Skin epidermis (tissue), 12 donors: ENCODE data around the gene OR2T4.

Experiments used
- H3K27ac ChIP-seq, 21 experiments: fragments of 200-600 bp; sonication (generic) in 11 of 21; one replicate each; pipeline ENCODE4 v1.5.0; 2020; ENCODE audit warnings: mild to moderate bottlenecking in 3 of 21, inconsistent platforms in 2 of 21, moderate library complexity in 2 of 21
- H3K4me3 ChIP-seq, 7 experiments: fragments of 200-600 bp; sonication (generic) in 2 of 7; one replicate each; pipeline ENCODE4 v1.5.0; 2020; ENCODE audit warnings: inconsistent platforms in 2 of 7, mild to moderate bottlenecking in 2 of 7, moderate library complexity in 1 of 7

Gene OR2T4

GRCh38 chr1:248361121-248361715 lies at the start of gene OR2T4:
OR2T4 (plus strand) TSS chr1:248361665; CDS start chr1:248361665, 0 bp downstream.
- H3K4me3 ChIP-seq, result no peak within 1 kb of the TSS
- no peak within 1 kb of the TSS for H3K27ac ChIP-seq

- no peak overlapping the region for H3K27ac ChIP-seq
- H3K4me3 ChIP-seq, result no peak overlapping the region
These were observed 44.7 kb upstream of the OR2T4 start for GRCh38 chr1:248316796-248317195.

GRCh38 chr1:248324468-248324867 lies 37.0 kb upstream of the OR2T4 start, which contains the start of gene OR2M7:
OR2M7 (minus strand) TSS chr1:248324568; CDS start chr1:248324568, 0 bp downstream.
- H3K4me3 ChIP-seq, result no peak within 1 kb of the TSS

GRCh38 chr1:248343451-248343850 lies 18.0 kb upstream of the OR2T4 start:
- H3K27ac ChIP-seq, result no peak overlapping the region

More at GRCh38 chr1:248324468-248324867, 37.0 kb upstream of the OR2T4 start, which contains the start of gene OR2M7:
- no peak within 1 kb of the TSS for H3K27ac ChIP-seq

GRCh38 chr1:248348475-248348874 lies 13.0 kb upstream of the OR2T4 start, which contains the start of gene OR14C36:
OR14C36 (plus strand) TSS chr1:248348775; CDS start chr1:248348775, 0 bp downstream.
- Histone ChIP-seq H3K27ac (no peak within 1 kb of the TSS), H3K4me3 (no peak within 1 kb of the TSS)

More at GRCh38 chr1:248343451-248343850, 18.0 kb upstream of the OR2T4 start:
- no peak overlapping the region for H3K4me3 ChIP-seq

GRCh38 chr1:248359415-248359814 lies 2.0 kb upstream of the OR2T4 start:
- Histone ChIP-seq H3K27ac (no peak overlapping the region), H3K4me3 (no peak overlapping the region)

- no peak overlapping the region for H3K27ac ChIP-seq
These were observed 5.1 kb downstream of the OR2T4 start for GRCh38 chr1:248366609-248367008.

GRCh38 chr1:248372394-248372793 lies 10.9 kb downstream of the OR2T4 start:
- Histone ChIP-seq H3K27ac (no peak overlapping the region), H3K4me3 (no peak overlapping the region)

More at GRCh38 chr1:248366609-248367008, 5.1 kb downstream of the OR2T4 start:
- no peak overlapping the region for H3K4me3 ChIP-seq

- Histone ChIP-seq H3K27ac (no peak overlapping the region), H3K4me3 (no peak overlapping the region)
These were observed 12.3 kb downstream of the OR2T4 start for GRCh38 chr1:248373761-248374160.

GRCh38 chr1:248375446-248375845 lies 14.0 kb downstream of the OR2T4 start, which contains the start of gene OR2T6:
OR2T6 (plus strand) TSS chr1:248375746; CDS start chr1:248387609, 11,863 bp downstream.
- H3K27ac ChIP-seq, result no peak within 1 kb of the TSS

GRCh38 chr1:248376916-248377315 lies 15.5 kb downstream of the OR2T4 start:
- H3K27ac ChIP-seq, result no peak overlapping the region
- no peak overlapping the region for H3K4me3 ChIP-seq

More at GRCh38 chr1:248375446-248375845, 14.0 kb downstream of the OR2T4 start, which contains the start of gene OR2T6:
- H3K4me3 ChIP-seq, result no peak within 1 kb of the TSS

GRCh38 chr1:248380854-248381253 lies 19.4 kb downstream of the OR2T4 start:
- H3K27ac ChIP-seq, result no peak overlapping the region
- no peak overlapping the region for H3K4me3 ChIP-seq

- H3K4me3 ChIP-seq, result no peak overlapping the region
- no peak overlapping the region for H3K27ac ChIP-seq
These were observed 27.0 kb downstream of the OR2T4 start for GRCh38 chr1:248388426-248388825.

- H3K4me3 ChIP-seq, result no peak overlapping the region
- no peak overlapping the region for H3K27ac ChIP-seq
These were observed 31.6 kb downstream of the OR2T4 start for GRCh38 chr1:248393050-248393449.

- Histone ChIP-seq H3K27ac (no peak within 1 kb of the TSS), H3K4me3 (no peak within 1 kb of the TSS)
These were observed 41.3 kb downstream of the OR2T4 start, which contains the start of gene OR2T1 for GRCh38 chr1:248402748-248403147. OR2T1 (plus strand) TSS chr1:248403048; CDS start chr1:248406148, 3,100 bp downstream.

- H3K27ac ChIP-seq, result no peak overlapping the region
- H3K4me3 ChIP-seq, result no peak overlapping the region
These were observed 42.6 kb downstream of the OR2T4 start for GRCh38 chr1:248404024-248404423.

GRCh38 chr1:248406721-248407692 lies 45.5 kb downstream of the OR2T4 start:
- Histone ChIP-seq H3K27ac (no peak overlapping the region), H3K4me3 (no peak overlapping the region)
